Measurements from ENCODE around the gene RASGRP4.
"Not testable (repeated sequence)": the region's sequence is repeated elsewhere in the genome, so short reads cannot be mapped to it uniquely, and the experiment has no call there.

RASGRP4 gene, protein sequence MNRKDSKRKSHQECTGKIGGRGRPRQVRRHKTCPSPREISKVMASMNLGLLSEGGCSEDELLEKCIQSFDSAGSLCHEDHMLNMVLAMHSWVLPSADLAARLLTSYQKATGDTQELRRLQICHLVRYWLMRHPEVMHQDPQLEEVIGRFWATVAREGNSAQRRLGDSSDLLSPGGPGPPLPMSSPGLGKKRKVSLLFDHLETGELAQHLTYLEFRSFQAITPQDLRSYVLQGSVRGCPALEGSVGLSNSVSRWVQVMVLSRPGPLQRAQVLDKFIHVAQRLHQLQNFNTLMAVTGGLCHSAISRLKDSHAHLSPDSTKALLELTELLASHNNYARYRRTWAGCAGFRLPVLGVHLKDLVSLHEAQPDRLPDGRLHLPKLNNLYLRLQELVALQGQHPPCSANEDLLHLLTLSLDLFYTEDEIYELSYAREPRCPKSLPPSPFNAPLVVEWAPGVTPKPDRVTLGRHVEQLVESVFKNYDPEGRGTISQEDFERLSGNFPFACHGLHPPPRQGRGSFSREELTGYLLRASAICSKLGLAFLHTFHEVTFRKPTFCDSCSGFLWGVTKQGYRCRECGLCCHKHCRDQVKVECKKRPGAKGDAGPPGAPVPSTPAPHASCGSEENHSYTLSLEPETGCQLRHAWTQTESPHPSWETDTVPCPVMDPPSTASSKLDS

DNA sequence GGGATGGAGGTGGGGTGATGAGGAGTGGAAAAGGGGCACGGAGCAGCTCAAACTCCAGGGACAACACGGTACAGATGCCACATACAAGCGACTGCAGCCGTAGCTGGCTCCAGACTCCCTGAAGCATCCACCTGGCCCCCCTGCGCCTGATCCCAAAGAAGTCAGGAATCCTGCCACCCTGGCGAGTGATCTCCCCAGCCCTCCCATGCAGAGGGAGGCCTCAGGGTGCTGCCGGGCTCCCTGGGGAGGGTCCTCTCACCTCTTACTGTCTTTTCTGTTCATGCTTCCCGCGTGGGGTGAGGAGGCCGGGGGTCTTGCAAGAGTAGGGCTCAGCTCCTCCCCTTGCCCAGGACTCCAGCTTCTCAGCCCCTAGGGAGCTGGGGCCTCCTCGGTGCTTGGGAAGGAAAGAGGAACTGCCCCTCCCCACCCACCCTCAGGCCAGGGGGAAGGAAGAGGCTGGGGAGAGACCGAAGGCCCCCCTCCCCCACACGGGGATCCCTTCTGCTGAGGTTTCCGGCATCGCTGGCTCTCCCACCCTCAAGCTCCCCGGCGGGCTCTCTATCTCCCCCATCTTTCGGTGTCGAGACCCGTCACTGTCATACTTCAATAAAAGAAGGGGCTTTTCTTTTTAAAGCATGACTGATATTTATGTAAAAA, at the start of gene RASGRP4:
TSS of gene RASGRP4 (minus strand) at position 410 of the 657 bp plus-strand sequence. CDS start at position 282, 128 bp downstream.
- TF ChIP-seq, protein P1, sequence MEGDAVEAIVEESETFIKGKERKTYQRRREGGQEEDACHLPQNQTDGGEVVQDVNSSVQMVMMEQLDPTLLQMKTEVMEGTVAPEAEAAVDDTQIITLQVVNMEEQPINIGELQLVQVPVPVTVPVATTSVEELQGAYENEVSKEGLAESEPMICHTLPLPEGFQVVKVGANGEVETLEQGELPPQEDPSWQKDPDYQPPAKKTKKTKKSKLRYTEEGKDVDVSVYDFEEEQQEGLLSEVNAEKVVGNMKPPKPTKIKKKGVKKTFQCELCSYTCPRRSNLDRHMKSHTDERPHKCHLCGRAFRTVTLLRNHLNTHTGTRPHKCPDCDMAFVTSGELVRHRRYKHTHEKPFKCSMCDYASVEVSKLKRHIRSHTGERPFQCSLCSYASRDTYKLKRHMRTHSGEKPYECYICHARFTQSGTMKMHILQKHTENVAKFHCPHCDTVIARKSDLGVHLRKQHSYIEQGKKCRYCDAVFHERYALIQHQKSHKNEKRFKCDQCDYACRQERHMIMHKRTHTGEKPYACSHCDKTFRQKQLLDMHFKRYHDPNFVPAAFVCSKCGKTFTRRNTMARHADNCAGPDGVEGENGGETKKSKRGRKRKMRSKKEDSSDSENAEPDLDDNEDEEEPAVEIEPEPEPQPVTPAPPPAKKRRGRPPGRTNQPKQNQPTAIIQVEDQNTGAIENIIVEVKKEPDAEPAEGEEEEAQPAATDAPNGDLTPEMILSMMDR (conservative IDR thresholded peaks at IDR 0.05): no peak
- no peak within 1 kb of the TSS for H3K27ac ChIP-seq

DNA sequence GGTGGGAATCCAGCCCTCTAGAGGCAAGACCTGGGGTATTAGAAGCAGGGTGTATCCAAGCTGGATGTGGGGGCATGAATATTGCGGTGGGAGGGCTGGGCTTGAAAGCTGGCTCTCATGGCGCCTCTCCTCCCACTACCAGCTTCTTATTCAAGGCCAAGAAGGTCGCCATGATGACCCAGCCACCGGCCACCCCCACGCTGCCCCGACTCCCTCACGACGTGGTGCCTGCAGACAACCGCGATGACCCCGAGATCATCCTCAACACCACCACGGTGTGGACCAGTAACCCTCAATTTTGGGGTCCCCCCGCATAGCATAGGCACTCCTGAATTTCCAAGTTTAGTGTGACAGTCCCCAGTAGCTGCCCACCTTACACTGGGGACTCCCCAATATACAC, 49.2 kb upstream of the RASGRP4 start:
- H3K27ac ChIP-seq: no peak overlapping the region
- TF ChIP-seq, protein P1 (conservative IDR thresholded peaks at IDR 0.05): no peak

DNA sequence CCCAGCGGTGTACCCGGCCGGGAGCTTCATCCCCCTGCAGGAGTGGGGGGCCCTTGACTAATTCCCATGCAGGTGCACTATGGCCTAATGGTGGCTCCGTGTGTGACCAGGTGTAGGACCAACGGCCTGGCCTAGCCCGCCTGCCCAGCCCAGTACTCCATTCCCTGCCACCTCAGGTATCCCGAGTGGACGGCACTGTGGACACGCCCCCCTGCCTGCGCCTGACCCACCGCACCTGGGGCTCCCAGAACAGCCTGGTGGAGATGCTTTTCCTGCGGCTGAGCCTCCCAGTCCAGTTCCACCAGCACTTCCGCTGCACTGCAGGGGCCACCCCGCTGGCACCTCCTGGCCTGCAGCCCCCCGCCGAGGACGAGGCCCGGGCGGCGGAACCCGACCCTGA, 47.2 kb upstream of the RASGRP4 start:
- TF ChIP-seq, protein P1 (conservative IDR thresholded peaks at IDR 0.05): no peak
- no peak overlapping the region for H3K27ac ChIP-seq

DNA sequence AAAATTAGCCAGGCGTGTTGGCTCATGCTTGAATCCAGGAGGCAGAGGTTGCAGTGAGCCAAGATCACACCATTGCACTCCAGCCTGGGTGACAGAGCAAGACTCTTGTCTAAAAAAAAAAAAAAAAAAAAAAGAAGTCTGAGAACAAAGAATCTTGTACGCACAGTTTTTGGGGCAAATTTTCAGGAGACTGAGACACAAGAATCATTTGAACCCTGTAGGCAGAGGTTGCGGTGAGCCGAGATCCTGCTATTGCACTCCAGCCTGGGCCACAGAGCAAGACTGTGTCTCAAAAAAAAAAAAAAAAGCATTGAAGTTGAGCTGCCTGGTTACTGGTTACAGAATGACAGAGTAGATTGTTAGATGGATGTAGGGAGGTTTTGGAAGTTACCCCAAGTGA, 46.7 kb upstream of the RASGRP4 start:
- not testable (repeated sequence) for H3K27ac ChIP-seq

DNA sequence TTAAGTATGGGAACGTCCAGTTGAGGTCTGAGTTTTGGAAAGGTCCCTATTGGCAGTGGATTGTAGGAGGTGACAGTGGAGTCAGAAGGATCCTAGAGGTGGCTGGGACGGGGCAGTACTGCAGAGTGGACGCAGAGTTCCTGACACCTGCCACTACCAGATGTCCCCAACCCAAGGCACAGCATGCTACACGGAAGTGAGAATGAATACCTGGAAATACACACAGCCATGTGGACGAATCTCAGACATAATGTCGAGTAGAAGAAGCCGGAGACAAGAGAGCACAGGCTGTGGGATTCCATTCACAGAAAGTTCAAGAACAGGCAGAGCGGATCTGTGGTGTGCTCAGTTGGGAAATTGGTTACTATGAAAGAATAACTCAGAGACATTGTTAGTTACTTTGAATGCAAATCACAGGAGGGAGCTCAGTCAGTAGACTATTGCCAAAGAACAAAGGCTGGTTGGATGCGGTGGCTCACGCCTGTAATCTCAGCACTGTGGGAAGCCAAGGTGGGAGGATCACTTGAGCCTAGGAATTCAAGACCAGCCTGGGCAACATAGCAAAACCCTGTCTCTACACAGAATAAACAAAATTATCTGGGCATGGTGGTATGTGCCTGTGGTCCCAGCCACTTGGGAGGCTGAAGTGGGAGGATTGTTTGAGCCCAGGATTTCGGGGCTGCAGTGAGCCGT, 44.9 kb upstream of the RASGRP4 start:
- H3K27ac ChIP-seq: no peak overlapping the region
- TF ChIP-seq, protein P1 (conservative IDR thresholded peaks at IDR 0.05): no peak

DNA sequence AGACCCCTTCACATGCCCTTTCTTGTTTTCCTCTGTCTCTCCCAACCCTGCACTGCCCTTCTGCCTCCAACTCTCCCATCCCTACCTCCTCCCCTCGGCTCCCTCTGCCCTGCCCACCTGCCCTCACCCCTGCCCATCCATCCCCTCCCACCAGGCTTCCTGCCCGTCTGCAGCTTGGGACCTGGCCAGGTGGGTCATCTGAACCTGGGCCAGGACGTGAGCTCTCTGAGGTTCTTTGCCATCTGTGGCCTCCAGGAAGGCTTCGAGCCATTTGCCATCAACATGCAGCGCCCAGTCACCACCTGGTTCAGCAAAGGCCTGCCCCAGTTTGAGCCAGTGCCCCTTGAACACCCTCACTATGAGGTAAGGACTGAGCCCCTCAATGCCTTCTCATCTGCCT, 43.1 kb upstream of the RASGRP4 start:
- TF ChIP-seq, protein P1 (conservative IDR thresholded peaks at IDR 0.05): no peak
- no peak overlapping the region for H3K27ac ChIP-seq

DNA sequence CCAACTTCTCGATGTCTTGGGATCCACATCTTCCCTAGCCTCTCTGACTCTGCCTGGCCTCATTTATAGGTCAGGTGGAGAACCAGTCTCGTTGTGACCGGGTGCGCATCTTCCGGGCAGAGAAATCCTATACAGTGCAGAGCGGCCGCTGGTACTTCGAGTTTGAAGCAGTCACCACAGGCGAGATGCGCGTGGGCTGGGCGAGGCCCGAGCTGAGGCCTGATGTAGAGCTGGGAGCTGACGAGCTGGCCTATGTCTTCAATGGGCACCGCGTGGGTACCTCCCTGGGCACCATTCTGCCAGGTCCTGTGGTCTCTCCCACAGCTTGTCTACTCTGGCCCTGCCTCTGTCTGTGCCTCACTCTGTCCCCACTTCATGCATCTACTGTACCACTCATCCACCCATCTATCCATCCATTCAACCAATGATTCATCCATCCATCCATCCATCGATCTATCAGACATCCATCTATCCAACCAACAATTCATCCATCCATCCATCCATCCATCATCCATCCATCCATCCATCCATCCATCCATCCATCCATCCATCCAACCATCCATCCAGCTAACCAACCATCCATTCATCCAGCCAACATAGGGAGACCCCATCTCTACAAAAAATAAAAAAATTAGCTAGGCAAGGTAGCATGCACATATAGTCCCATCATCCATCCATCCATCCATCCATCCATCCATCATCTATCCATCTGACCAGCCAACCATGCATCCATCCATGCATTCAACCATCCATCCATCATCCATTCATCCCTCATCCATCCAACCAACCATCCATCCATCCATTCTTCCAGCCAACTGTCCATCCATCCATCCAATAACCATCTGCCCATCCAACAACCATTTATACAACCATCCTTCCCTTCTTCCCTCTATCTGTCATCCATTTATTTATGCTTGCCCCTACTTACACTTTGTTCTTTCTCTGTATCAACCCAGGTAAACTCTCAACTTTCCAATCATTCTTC, 41.8 kb upstream of the RASGRP4 start:
- no peak overlapping the region for H3K27ac ChIP-seq
- TF ChIP-seq, protein P1 (conservative IDR thresholded peaks at IDR 0.05): no peak

Measured in VCaP (cell line).